GM12878 (cell line): ENCODE results near the gene SCIN. TPM values are rescaled to one million over a fixed set of nuclear protein-coding genes. Genes with fewer than 3 reads are reported as not detected.

Experiments
- ATAC-seq: fragments of 200-7000 bp; cut with Tn5 transposase; 3 replicates; pipeline ENCODE4 v1.9.1; 2020; ENCODE audit warnings: mild to moderate bottlenecking, moderate library complexity
- BruUV-seq: library from RNA; stranded (reverse); fragments of 400-500 nt; replicated peaks from 2 replicates; lab custom pipeline; 2021; lab: Mats Ljungman, UMichigan
- CTCF ChIA-PET: fragments of 300-600 bp; sonication (Branson Sonifier 250); formaldehyde crosslinking; extraction: SDS; loops from one replicate; lab custom pipeline; 2021; ENCODE audit warnings: inconsistent platforms; lab: Yijun Ruan, JAX
- POLR2A ChIA-PET: fragments of 350-600 bp; formaldehyde crosslinking; extraction: SDS; loops from one replicate; lab custom pipeline; 2021; ENCODE audit warnings: inconsistent platforms; lab: Charles Lee
- RAD21 ChIA-PET: fragments of 300-600 bp; sonication (Branson Sonifier 250); formaldehyde crosslinking; loops from one replicate; lab custom pipeline; 2023; ENCODE audit warnings: antibody characterized with exemption; ENCODE audit not compliant: unreplicated experiment; lab: Charles Lee
- SMC1A ChIA-PET: fragments of 300-600 bp; sonication (Branson Sonifier 250); formaldehyde crosslinking; loops from one replicate; lab custom pipeline; 2023; ENCODE audit not compliant: unreplicated experiment, uncharacterized antibody; lab: Charles Lee
- DNase-seq: peaks from one replicate; pipeline ENCODE4 v3.0.0-alpha.2; 2011; ENCODE audit warnings: low read depth, low spot score
- FAIRE-seq: peaks from 3 replicates; lab custom pipeline; 2011; peaks lifted over from hg19 to GRCh38; lab: Jason Lieb, UNC
- H2AFZ ChIP-seq: 2 replicates; pipeline ENCODE4 v1.6.0; 2011; ENCODE audit warnings: low read depth, low read length, control low read depth; ENCODE audit not compliant: control insufficient read depth
- H3K27ac ChIP-seq: 2 replicates; pipeline ENCODE4 v1.5.1; 2011; ENCODE audit warnings: control low read depth; ENCODE audit not compliant: control insufficient read depth, insufficient read depth
- H3K27me3 ChIP-seq, 2 experiments: replicated peaks in 1 of 2; 2 replicates each; pipeline versions ENCODE4 v1.6.0 to v1.6.1; 2011; ENCODE audit warnings: low read length in 1 of 2; ENCODE audit not compliant: control insufficient read depth in 2 of 2, insufficient read depth in 2 of 2
- H3K36me3 ChIP-seq, 2 experiments: 2 replicates each; pipeline ENCODE4 v1.5.1; 2011; ENCODE audit warnings: low read length in 1 of 2; ENCODE audit not compliant: control insufficient read depth in 2 of 2, insufficient read depth in 2 of 2
- H3K4me1 ChIP-seq: 2 replicates; pipeline ENCODE4 v1.6.1; 2011; ENCODE audit warnings: mild to moderate bottlenecking, low read length, moderate library complexity, mixed read lengths; ENCODE audit not compliant: control insufficient read depth, insufficient read depth
- H3K4me2 ChIP-seq: 2 replicates; pipeline ENCODE4 v1.6.0; 2011; ENCODE audit warnings: control low read depth; ENCODE audit not compliant: control insufficient read depth, insufficient read depth
- H3K4me3 ChIP-seq: fragments of 200-600 bp; sonication (generic); 2 replicates; pipeline ENCODE4 v1.5.1; 2016
- H3K79me2 ChIP-seq: 2 replicates; pipeline ENCODE4 v1.6.0; 2011; ENCODE audit warnings: low read length; ENCODE audit not compliant: control insufficient read depth, insufficient read depth
- H3K9ac ChIP-seq: 2 replicates; pipeline ENCODE4 v1.8.0; 2011; ENCODE audit warnings: low read length, control low read depth, mixed read lengths; ENCODE audit not compliant: control insufficient read depth, insufficient read depth
- H3K9me3 ChIP-seq: replicated peaks from 3 replicates; pipeline ENCODE4 v1.5.1; 2011; ENCODE audit warnings: mild to moderate bottlenecking, low read length; ENCODE audit not compliant: control insufficient read depth, insufficient read depth
- H4K20me1 ChIP-seq: 2 replicates; pipeline ENCODE4 v1.6.0; 2011; ENCODE audit not compliant: control insufficient read depth, insufficient read depth
- CBFB ChIP-seq: IDR thresholded peaks from 2 replicates; pipeline ENCODE4 v1.6.1; 2016; ENCODE audit warnings: antibody characterized with exemption, low read depth
- CTCF ChIP-seq, 3 experiments: IDR thresholded peaks in 2 of 3; conservative IDR thresholded peaks in 1 of 3; 2 replicates each; pipeline ENCODE4 v1.5.1; 2011; ENCODE audit warnings: low read depth in 3 of 3, low read length in 3 of 3, mild to moderate bottlenecking in 3 of 3, control low read depth in 2 of 3, moderate library complexity in 2 of 3, inconsistent platforms in 1 of 3, mixed read lengths in 1 of 3; ENCODE audit not compliant: control insufficient read depth in 2 of 3, insufficient read depth in 1 of 3; ENCODE audit errors: extremely low read depth in 1 of 3
- WGBS: methylation state at CpG from one replicate; pipeline ENCODE4 v1.1.6; 2016; ENCODE audit warnings: low lambda C conversion rate; ENCODE audit not compliant: insufficient replicate concordance, insufficient coverage; ENCODE audit errors: missing lambda C conversion rate; 5-methylcytosine and 5-hydroxymethylcytosine counted together
- in situ Hi-C: fragments of 300-500 bp; cut with MboI; formaldehyde crosslinking; loops from 9 replicates; pipeline ENCODE4 v1.14.3; 2018; ENCODE audit warnings: mixed read lengths
- intact Hi-C: fragments of 100-400 bp; cut with micrococcal nuclease; formaldehyde crosslinking; loops from one replicate; pipeline ENCODE4 v1.14.2; 2022; ENCODE audit not compliant: unreplicated experiment
- polyA plus RNA-seq, 11 experiments: library from polyadenylated mRNA; depleted of rRNA in 4 of 11; unstranded in 6 of 11; stranded (reverse) in 5 of 11; fragments of >200 nt; fragmentation: Nextera tagmentation in 4 of 11; fragmentation: Illumina TruSeq in 1 of 11; extraction: Ambion mirVana in 4 of 11; extraction: Trizol in 1 of 11; gene quantifications; 1 replicate in 1 of 11; 2 replicates in 10 of 11; pipeline versions ENCODE4 v1.2.1 to v1.2.3, GENCODE V29; 2011 to 2016; ENCODE audit warnings: inconsistent platforms in 2 of 11, missing spikeins in 2 of 11, low read depth in 1 of 11
- total RNA-seq, 4 experiments: library from RNA; depleted of rRNA in 3 of 4; stranded (reverse); fragments of >200 nt in 3 of 4; fragmentation: Illumina TruSeq in 1 of 4; extraction: Trizol in 1 of 4; gene quantifications; 2 replicates each; pipeline versions ENCODE4 v1.2.1 to v1.2.3, GENCODE V29; 2013 to 2021
- TF ChIP-seq, protein P1 (sequence below): fragments of 150-350 bp; IDR thresholded peaks from 2 replicates; pipeline ENCODE4 v1.6.1; 2016; ENCODE audit warnings: low read depth, low read length

Gene SCIN
- total and polyA plus RNA-seq, 10 of the 15 experiments (the other 5 are each of a cell fraction or from before 2014, with no cell fraction given): 0.23 to 2.1 (median 1.0) TPM

DNA sequence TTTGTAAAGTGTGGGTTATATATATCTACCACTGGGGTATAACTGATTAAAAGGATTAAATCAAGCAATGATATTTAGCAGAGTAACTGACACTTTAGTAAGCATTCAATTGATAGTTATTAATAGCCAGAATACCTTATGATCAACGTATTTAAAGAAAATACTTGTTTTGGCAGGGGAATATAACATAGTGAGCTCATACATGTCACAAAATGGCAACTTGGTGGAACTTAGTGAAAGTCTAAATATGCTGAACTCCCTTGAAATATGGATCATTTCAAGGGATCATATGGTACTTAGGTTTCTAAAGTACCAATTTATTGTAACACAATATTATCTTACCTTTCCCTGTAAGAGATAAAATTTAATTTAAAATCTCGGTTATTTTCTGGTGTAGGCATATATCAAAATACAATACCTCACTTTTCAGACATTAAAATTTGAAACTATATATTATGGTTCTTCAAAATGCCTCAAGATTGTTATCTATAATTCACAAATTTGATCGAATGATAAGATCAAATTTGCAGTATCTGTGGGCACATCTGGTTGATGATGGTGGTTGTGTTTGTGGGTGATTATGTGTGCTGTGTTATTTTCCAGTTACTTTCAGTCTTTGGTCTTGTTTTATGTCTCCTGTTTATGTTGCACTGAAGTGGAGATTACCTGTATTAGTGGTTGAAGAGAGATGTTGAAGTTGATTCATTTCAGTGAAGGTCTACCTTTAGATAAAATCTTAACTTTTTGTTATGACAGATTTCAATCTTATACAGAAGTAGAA, 122.1 kb downstream of the SCIN start:
- intact Hi-C loops: no loop called here
- H3K79me2 ChIP-seq: no peaks in the 10 kb centered on the region

More for the DNA sequence above, 122.1 kb downstream of the SCIN start:
- ATAC-seq (no peak), FAIRE-seq (no peak), DNase-seq (no peak)
- Histone ChIP-seq H3K9ac (no peak overlapping the region), H3K27me3 (no peaks in the 10 kb centered on the region), H3K4me1 (no peaks in the 10 kb centered on the region), H4K20me1 (no peaks in the 10 kb centered on the region), H3K27ac (no peak overlapping the region), H3K4me2 (no peak overlapping the region), H3K9me3 (no peaks in the 10 kb centered on the region), H3K36me3 (no peaks in the 10 kb centered on the region), H3K4me3 (no peak overlapping the region), H2AFZ (no peak overlapping the region)
- WGBS: 57% methylated on average over 3 of the region's 3 CpGs
- ChIA-PET RAD21 (no interaction called here), SMC1A (no interaction called here), CTCF (no interaction called here), POLR2A (no interaction called here)
- in situ Hi-C loops: no loop called here
- TF ChIP-seq, protein P1, sequence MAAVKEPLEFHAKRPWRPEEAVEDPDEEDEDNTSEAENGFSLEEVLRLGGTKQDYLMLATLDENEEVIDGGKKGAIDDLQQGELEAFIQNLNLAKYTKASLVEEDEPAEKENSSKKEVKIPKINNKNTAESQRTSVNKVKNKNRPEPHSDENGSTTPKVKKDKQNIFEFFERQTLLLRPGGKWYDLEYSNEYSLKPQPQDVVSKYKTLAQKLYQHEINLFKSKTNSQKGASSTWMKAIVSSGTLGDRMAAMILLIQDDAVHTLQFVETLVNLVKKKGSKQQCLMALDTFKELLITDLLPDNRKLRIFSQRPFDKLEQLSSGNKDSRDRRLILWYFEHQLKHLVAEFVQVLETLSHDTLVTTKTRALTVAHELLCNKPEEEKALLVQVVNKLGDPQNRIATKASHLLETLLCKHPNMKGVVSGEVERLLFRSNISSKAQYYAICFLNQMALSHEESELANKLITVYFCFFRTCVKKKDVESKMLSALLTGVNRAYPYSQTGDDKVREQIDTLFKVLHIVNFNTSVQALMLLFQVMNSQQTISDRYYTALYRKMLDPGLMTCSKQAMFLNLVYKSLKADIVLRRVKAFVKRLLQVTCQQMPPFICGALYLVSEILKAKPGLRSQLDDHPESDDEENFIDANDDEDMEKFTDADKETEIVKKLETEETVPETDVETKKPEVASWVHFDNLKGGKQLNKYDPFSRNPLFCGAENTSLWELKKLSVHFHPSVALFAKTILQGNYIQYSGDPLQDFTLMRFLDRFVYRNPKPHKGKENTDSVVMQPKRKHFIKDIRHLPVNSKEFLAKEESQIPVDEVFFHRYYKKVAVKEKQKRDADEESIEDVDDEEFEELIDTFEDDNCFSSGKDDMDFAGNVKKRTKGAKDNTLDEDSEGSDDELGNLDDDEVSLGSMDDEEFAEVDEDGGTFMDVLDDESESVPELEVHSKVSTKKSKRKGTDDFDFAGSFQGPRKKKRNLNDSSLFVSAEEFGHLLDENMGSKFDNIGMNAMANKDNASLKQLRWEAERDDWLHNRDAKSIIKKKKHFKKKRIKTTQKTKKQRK: no peak
- TF ChIP-seq CBFB (no peak), CTCF (IDR thresholded peaks at IDR 0.05 in 2 of 3, conservative IDR thresholded peaks at IDR 0.05 in 1 of 3; ENCODE audit: control insufficient read depth in 2 of 3, extremely low read depth in 1 of 3, insufficient read depth in 1 of 3, low read depth in 3 of 3, low read length in 3 of 3) (no peak)
- no TSS peak for BruUV-seq
